WERI-Rb-1 (cell line): Measurements from ENCODE around the gene SDCCAG8.

Experiments used
- DNase-seq: peaks from one replicate; pipeline ENCODE4 v3.0.0-alpha.2; 2020
- H3K27ac ChIP-seq: fragments of 250-450 bp; sonication (Bioruptor Pico); 2 replicates; pipeline ENCODE4 v1.5.1; 2020; ENCODE audit warnings: mild to moderate bottlenecking, moderate library complexity
- H3K27me3 ChIP-seq: fragments of 250-450 bp; sonication (Bioruptor Pico); 2 replicates; pipeline ENCODE4 v1.5.1; 2021; ENCODE audit warnings: mild to moderate bottlenecking, low read depth, moderate library complexity; ENCODE audit not compliant: insufficient read depth, severe bottlenecking
- H3K36me3 ChIP-seq: fragments of 250-450 bp; sonication (Bioruptor Pico); 2 replicates; pipeline ENCODE4 v1.5.1; 2020; ENCODE audit warnings: mild to moderate bottlenecking, moderate library complexity
- H3K4me3 ChIP-seq: 2 replicates; pipeline ENCODE4 v1.5.1; 2011; ENCODE audit warnings: low read depth, mild to moderate bottlenecking, control low read depth, low read length
- H3K9me3 ChIP-seq: fragments of 250-450 bp; sonication (Bioruptor Pico); 2 replicates; pipeline ENCODE4 v1.5.1; 2021; ENCODE audit warnings: mild to moderate bottlenecking, moderate library complexity; ENCODE audit not compliant: severe bottlenecking
- TF ChIP-seq, protein P1 (sequence below): IDR thresholded peaks from 2 replicates; pipeline ENCODE4 v1.5.1; 2011; ENCODE audit warnings: low read depth, mild to moderate bottlenecking, control low read depth, inconsistent platforms, low read length

Gene SDCCAG8

DNA sequence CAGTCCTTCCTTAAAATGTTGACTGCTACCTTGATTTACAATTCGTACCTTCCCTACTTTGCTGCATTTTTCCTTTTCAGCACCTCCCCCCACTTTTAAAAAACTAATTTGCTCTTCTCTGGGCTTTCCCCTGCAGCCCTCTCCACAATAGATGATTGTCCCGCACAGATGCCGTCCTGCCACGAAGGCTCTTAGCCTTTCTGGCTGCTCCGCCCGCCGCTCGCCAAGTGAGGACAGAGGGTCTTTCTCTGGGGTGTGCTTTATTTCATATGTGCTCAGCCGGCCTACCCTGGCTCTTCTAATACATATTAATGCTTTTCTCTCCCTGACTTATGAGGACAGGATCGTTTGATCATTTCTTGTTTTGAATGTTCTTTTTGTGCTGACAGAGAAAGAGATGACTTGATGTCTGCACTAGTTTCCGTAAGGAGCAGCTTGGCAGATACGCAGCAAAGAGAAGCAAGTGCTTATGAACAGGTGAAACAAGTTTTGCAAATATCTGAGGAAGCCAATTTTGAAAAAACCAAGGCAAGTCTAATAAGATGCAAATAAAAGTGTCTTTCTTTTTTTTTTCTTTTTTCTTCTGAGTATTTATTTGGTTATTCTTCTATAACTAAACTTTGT lies 60.6 kb downstream of the SDCCAG8 start:
- H3K9me3 ChIP-seq, result no peaks in the 10 kb centered on the region
- H3K36me3 ChIP-seq, result peaks cover 9% of the 10 kb centered on the region
- H3K27ac ChIP-seq, result no peak overlapping the region
- H3K4me3 ChIP-seq, result no peak overlapping the region
- no peak for DNase-seq
- TF ChIP-seq, protein P1, sequence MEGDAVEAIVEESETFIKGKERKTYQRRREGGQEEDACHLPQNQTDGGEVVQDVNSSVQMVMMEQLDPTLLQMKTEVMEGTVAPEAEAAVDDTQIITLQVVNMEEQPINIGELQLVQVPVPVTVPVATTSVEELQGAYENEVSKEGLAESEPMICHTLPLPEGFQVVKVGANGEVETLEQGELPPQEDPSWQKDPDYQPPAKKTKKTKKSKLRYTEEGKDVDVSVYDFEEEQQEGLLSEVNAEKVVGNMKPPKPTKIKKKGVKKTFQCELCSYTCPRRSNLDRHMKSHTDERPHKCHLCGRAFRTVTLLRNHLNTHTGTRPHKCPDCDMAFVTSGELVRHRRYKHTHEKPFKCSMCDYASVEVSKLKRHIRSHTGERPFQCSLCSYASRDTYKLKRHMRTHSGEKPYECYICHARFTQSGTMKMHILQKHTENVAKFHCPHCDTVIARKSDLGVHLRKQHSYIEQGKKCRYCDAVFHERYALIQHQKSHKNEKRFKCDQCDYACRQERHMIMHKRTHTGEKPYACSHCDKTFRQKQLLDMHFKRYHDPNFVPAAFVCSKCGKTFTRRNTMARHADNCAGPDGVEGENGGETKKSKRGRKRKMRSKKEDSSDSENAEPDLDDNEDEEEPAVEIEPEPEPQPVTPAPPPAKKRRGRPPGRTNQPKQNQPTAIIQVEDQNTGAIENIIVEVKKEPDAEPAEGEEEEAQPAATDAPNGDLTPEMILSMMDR, result no peak
- no peaks in the 10 kb centered on the region for H3K27me3 ChIP-seq

DNA sequence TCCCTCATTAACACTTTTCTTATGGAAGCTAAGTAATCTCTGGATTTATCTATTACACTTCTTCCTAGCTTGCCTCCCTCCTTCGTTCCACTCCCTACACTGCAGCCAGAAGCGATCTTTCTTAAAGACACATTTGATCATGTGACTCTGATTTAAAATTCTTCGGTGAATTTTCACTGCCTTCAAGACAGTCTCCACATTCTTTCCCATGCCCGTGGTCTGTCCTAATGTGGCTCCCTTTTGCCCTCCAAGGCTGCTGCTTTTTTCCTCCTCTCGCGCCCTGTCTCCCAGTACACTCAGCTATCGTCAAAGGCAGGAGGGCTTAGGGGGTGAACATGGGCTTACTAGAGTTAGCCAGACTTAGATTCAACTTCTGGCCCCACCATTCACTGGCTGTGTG lies 64.4 kb downstream of the SDCCAG8 start:
- DNase-seq, result no peak
- TF ChIP-seq, protein P1, result no peak
- Histone ChIP-seq H3K27ac (no peak overlapping the region), H3K4me3 (no peak overlapping the region), H3K27me3 (no peaks in the 10 kb centered on the region), H3K9me3 (no peaks in the 10 kb centered on the region), H3K36me3 (peaks cover 6% of the 10 kb centered on the region)

DNA sequence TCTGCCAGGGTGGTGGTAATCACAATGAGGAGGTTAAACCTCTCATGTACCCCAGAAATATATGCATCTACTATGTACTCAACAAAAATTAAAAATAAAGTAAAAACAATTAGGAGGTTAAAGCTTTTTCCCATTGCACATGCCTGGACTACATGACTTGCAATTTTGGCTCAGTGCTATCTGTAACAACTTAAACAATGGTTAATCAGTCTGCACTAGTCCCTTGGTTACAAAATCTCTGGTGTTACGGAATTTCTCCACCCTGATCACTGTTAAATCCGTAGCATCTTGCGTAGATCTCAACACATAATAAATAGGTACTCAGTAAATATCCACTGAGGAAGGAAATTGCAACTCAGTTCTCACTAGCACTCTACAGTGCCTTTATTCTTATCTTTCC lies 66.5 kb downstream of the SDCCAG8 start:
- H3K4me3 ChIP-seq, result no peak overlapping the region
- H3K9me3 ChIP-seq, result no peaks in the 10 kb centered on the region
- TF ChIP-seq, protein P1, result no peak
- H3K27me3 ChIP-seq, result no peaks in the 10 kb centered on the region
- H3K36me3 ChIP-seq, result peaks cover 6% of the 10 kb centered on the region
- no peak overlapping the region for H3K27ac ChIP-seq
- no peak for DNase-seq

DNA sequence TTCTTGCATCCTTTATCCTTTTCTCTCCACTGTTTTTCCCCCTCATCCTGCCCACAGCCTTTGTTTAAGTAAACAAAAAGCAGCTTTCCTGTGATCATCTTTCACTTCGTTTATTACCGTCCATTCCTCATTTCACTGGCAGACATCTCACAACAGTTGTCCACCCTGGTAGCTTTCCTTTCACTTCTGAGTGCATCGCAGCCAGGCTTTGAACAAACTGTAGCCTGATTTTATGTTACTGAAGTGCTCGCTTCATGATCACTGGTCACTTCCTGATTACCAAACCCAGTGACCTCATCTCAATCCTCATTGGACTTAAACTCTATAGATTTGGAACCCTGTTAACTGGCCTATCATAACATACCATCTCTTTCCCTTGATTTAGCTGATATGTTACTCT lies 67.7 kb downstream of the SDCCAG8 start:
- DNase-seq, result no peak
- TF ChIP-seq, protein P1, result no peak
- Histone ChIP-seq H3K36me3 (no peaks in the 10 kb centered on the region; the same call in 1 of the 2 replicates), H3K27ac (no peak overlapping the region), H3K27me3 (no peaks in the 10 kb centered on the region), H3K9me3 (no peaks in the 10 kb centered on the region), H3K4me3 (no peak overlapping the region)

DNA sequence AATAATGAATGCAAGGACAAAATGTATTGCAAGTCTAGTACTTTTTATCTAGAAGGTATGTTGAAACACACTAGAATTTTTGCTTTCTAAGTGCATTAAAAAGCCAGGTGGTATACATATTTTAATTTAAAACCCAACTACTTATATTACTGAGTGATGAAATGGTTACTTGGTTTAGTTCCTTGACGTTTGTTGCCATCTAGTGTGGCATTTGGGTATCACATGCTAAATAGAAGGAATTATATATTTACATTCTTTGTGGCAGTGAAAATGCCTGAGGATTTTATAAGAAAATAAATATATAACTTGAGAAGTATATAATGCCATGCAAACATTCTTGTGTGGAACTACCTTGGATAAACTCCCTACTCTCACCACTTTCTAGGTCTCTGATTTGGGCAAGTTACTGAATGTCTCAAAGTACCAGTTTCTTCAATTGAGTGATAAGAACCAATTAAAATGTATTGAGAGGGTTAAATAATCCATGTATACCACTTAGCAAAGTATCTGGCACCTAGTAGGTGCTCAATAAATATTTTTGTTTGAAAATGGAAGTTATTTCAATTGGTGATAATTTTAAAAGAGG lies 69.6 kb downstream of the SDCCAG8 start:
- H3K9me3 ChIP-seq, result no peaks in the 10 kb centered on the region
- H3K27me3 ChIP-seq, result no peaks in the 10 kb centered on the region
- H3K4me3 ChIP-seq, result no peak overlapping the region
- TF ChIP-seq, protein P1, result peak; percentile 30
- H3K27ac ChIP-seq, result no peak overlapping the region
- no peak for DNase-seq
- H3K36me3 ChIP-seq, result peaks cover under 1% of the 10 kb centered on the region; the same call in 1 of the 2 replicates

DNA sequence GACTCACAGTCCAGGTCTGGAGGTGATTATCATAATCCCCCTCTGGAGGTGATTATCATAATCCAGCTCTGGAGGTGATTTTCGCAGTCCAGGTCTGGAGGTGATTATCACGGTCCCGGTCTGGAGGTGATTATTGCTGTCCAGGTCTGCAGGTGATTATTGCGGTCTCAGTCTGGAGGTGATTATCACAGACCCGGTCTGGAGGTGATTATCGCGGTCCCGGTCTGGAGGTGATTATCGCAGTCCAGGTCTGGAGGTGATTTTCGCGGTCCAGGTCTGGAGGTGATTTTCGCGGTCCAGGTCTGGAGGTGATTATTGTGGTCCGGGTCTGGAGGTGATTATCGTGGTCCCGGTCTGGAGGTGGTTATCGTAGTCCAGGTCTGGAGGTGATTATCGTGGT lies 76.6 kb downstream of the SDCCAG8 start:
- H3K27me3 ChIP-seq, result no peaks in the 10 kb centered on the region
- DNase-seq, result no peak
- H3K36me3 ChIP-seq, result peaks cover 26% of the 10 kb centered on the region
- no peak overlapping the region for H3K4me3 ChIP-seq
- peaks cover 3% of the 10 kb centered on the region for H3K9me3 ChIP-seq
- H3K27ac ChIP-seq, result no peak overlapping the region
- TF ChIP-seq, protein P1, result no peak
